ENCODE measurements around the gene CLBA1.
A peak's percentile ranks its signal among the peaks of the same experiment; 100 is the strongest.
"Not testable (repeated sequence)": the region's sequence is repeated elsewhere in the genome, so short reads cannot be mapped to it uniquely, and the experiment has no call there.

The CLBA1 gene

GRCh38 chr14:104985675-104986486 is at the start of gene CLBA1:
Gene CLBA1 (plus strand): TSS chr14:104985788. CDS start chr14:104986432, 644 bp downstream.
- peak within 1 kb of the TSS; percentile 79 for H3K4me3 ChIP-seq (ENCODE audit: low read depth, low read length)
- peak; percentile 69 for DNase-seq (ENCODE audit: low read depth)

GRCh38 chr14:104935955-104936354 is 49.6 kb upstream of the CLBA1 start:
- H3K4me3 ChIP-seq (ENCODE audit: low read depth, low read length), result no peak overlapping the region
- no peak for DNase-seq (ENCODE audit: low read depth)

- DNase-seq (ENCODE audit: low read depth), result no peak
- no peak overlapping the region for H3K4me3 ChIP-seq (ENCODE audit: low read depth, low read length)
Measured at GRCh38 chr14:104936361-104937155, 49.0 kb upstream of the CLBA1 start.

- no peak overlapping the region for H3K4me3 ChIP-seq (ENCODE audit: low read depth, low read length)
- DNase-seq (ENCODE audit: low read depth), result no peak
Measured at GRCh38 chr14:104937161-104937560, 48.4 kb upstream of the CLBA1 start.

GRCh38 chr14:104937694-104938365 is 47.8 kb upstream of the CLBA1 start:
- no peak for DNase-seq (ENCODE audit: low read depth)
- no peak overlapping the region for H3K4me3 ChIP-seq (ENCODE audit: low read depth, low read length)

- H3K4me3 ChIP-seq (ENCODE audit: low read depth, low read length), result no peak overlapping the region
- DNase-seq (ENCODE audit: low read depth), result no peak
Measured at GRCh38 chr14:104938436-104938835, 47.2 kb upstream of the CLBA1 start.

- H3K4me3 ChIP-seq (ENCODE audit: low read depth, low read length), result no peak overlapping the region
- no peak for DNase-seq (ENCODE audit: low read depth)
Measured at GRCh38 chr14:104938960-104939359, 46.6 kb upstream of the CLBA1 start.

- no peak overlapping the region for H3K4me3 ChIP-seq (ENCODE audit: low read depth, low read length)
- DNase-seq (ENCODE audit: low read depth), result no peak
Measured at GRCh38 chr14:104939666-104940410, 45.8 kb upstream of the CLBA1 start.

GRCh38 chr14:104940526-104941150 is 45.0 kb upstream of the CLBA1 start:
- no peak overlapping the region for H3K4me3 ChIP-seq (ENCODE audit: low read depth, low read length)

GRCh38 chr14:104941508-104942365 is 43.9 kb upstream of the CLBA1 start:
- no peak for DNase-seq (ENCODE audit: low read depth)
- no peak overlapping the region for H3K4me3 ChIP-seq (ENCODE audit: low read depth, low read length)

More at GRCh38 chr14:104940526-104941150, 45.0 kb upstream of the CLBA1 start:
- no peak for DNase-seq (ENCODE audit: low read depth)

GRCh38 chr14:104942586-104942985 is 43.0 kb upstream of the CLBA1 start:
- DNase-seq (ENCODE audit: low read depth), result no peak
- no peak overlapping the region for H3K4me3 ChIP-seq (ENCODE audit: low read depth, low read length)

GRCh38 chr14:104943216-104944015 is 42.2 kb upstream of the CLBA1 start:
- not testable (repeated sequence) for H3K4me3 ChIP-seq (ENCODE audit: low read depth, low read length); DNase-seq (ENCODE audit: low read depth)

- H3K4me3 ChIP-seq (ENCODE audit: low read depth, low read length); DNase-seq (ENCODE audit: low read depth): not testable (repeated sequence)
Measured at GRCh38 chr14:104944016-104944308, 41.6 kb upstream of the CLBA1 start.

- not testable (repeated sequence) for H3K4me3 ChIP-seq (ENCODE audit: low read depth, low read length); DNase-seq (ENCODE audit: low read depth)
Measured at GRCh38 chr14:104944436-104945205, 41.0 kb upstream of the CLBA1 start.

GRCh38 chr14:104945266-104945665 is 40.3 kb upstream of the CLBA1 start:
- not testable (repeated sequence) for DNase-seq (ENCODE audit: low read depth); H3K4me3 ChIP-seq (ENCODE audit: low read depth, low read length)
